COLO829 (cell line): ENCODE results near the gene SPSB2.
A peak's percentile ranks its signal among the peaks of the same experiment; 100 is the strongest.

Source experiments
- DNase-seq: peaks from one replicate; pipeline ENCODE4 v3.0.0; 2012; ENCODE audit warnings: low spot score

SPSB2 gene

GRCh38 chr12:6851153-6851920 lies 21.8 kb downstream of the SPSB2 start, which contains the start of gene CDCA3:
Gene CDCA3 (minus strand): TSS chr12:6851286. CDS start chr12:6850952, 334 bp downstream.
- DNase-seq: peak; percentile 100

GRCh38 chr12:6850796-6851152 lies 22.3 kb downstream of the SPSB2 start:
- no peak for DNase-seq

- no peak for DNase-seq
Observed at GRCh38 chr12:6849976-6850560, 23.0 kb downstream of the SPSB2 start.

- DNase-seq: no peak
Observed at GRCh38 chr12:6849427-6849826, 23.7 kb downstream of the SPSB2 start.

GRCh38 chr12:6847676-6848075 lies 25.4 kb downstream of the SPSB2 start:
- DNase-seq: no peak

GRCh38 chr12:6846316-6846869 lies 26.7 kb downstream of the SPSB2 start:
- no peak for DNase-seq

GRCh38 chr12:6845395-6845794 lies 27.7 kb downstream of the SPSB2 start:
- DNase-seq: no peak

GRCh38 chr12:6843118-6843902 lies 29.8 kb downstream of the SPSB2 start:
- DNase-seq: no peak

- no peak for DNase-seq
Observed at GRCh38 chr12:6842075-6842474, 31.0 kb downstream of the SPSB2 start.

GRCh38 chr12:6840761-6841515 lies 32.2 kb downstream of the SPSB2 start, which contains the start of gene GNB3:
Gene GNB3 (plus strand): TSS chr12:6840925. CDS start chr12:6841288, 363 bp downstream.
- DNase-seq: no peak

- no peak for DNase-seq
Observed at GRCh38 chr12:6840330-6840729, 32.8 kb downstream of the SPSB2 start.

GRCh38 chr12:6839482-6840201 lies 33.5 kb downstream of the SPSB2 start:
- no peak for DNase-seq

- DNase-seq: no peak
Observed at GRCh38 chr12:6838854-6839253, 34.2 kb downstream of the SPSB2 start.

GRCh38 chr12:6837370-6838060 lies 35.6 kb downstream of the SPSB2 start:
- no peak for DNase-seq

- DNase-seq: no peak
Observed at GRCh38 chr12:6836851-6837250, 36.3 kb downstream of the SPSB2 start.

- no peak for DNase-seq
Observed at GRCh38 chr12:6834873-6835272, 38.2 kb downstream of the SPSB2 start.

GRCh38 chr12:6834254-6834653 lies 38.8 kb downstream of the SPSB2 start:
- DNase-seq: no peak

- DNase-seq: no peak
Observed at GRCh38 chr12:6833189-6833890, 39.8 kb downstream of the SPSB2 start.

- no peak for DNase-seq
Observed at GRCh38 chr12:6832125-6832524, 41.0 kb downstream of the SPSB2 start.

- no peak for DNase-seq
Observed at GRCh38 chr12:6831450-6831995, 41.6 kb downstream of the SPSB2 start.
